RWPE2 (cell line): ENCODE data around the gene HSD17B4.

ENCODE experiments used
- ATAC-seq: fragments of 200-7000 bp; cut with Tn5 transposase; 3 replicates; pipeline ENCODE4 v1.9.1; 2021; ENCODE audit warnings: low read depth
- DNase-seq: peaks from one replicate; pipeline ENCODE4 v3.0.0-alpha.2; 2020; ENCODE audit warnings: low spot score
- H3K27ac ChIP-seq: fragments of 450-650 bp; 2 replicates; pipeline ENCODE4 v1.5.1; 2017; ENCODE audit warnings: mild to moderate bottlenecking; ENCODE audit not compliant: poor library complexity, severe bottlenecking
- H3K27me3 ChIP-seq: fragments of 250-450 bp; sonication (Bioruptor Pico); 2 replicates; pipeline ENCODE4 v1.5.1; 2021; ENCODE audit warnings: mild to moderate bottlenecking, moderate library complexity; ENCODE audit not compliant: insufficient read depth, poor library complexity, severe bottlenecking
- H3K36me3 ChIP-seq: fragments of 250-450 bp; sonication (Bioruptor Pico); 2 replicates; pipeline ENCODE4 v1.5.1; 2020; ENCODE audit warnings: low read depth, mild to moderate bottlenecking, moderate library complexity
- H3K4me1 ChIP-seq: fragments of 250-450 bp; sonication (Bioruptor Pico); 2 replicates; pipeline ENCODE4 v1.5.1; 2021; ENCODE audit warnings: mild to moderate bottlenecking, moderate library complexity; ENCODE audit not compliant: insufficient read depth, poor library complexity, severe bottlenecking
- H3K4me3 ChIP-seq: fragments of 250-450 bp; sonication (Bioruptor Pico); 2 replicates; pipeline ENCODE4 v1.5.1; 2021; ENCODE audit warnings: mild to moderate bottlenecking, moderate library complexity; ENCODE audit not compliant: severe bottlenecking
- H3K9me3 ChIP-seq: fragments of 250-450 bp; sonication (Bioruptor Pico); 2 replicates; pipeline ENCODE4 v1.5.1; 2021; ENCODE audit warnings: mild to moderate bottlenecking, moderate library complexity; ENCODE audit not compliant: severe bottlenecking
- TF ChIP-seq, protein P1 (sequence below): fragments of 450-650 bp; IDR thresholded peaks from one replicate; pipeline ENCODE4 v1.5.1; 2017; ENCODE audit warnings: mild to moderate bottlenecking, moderate library complexity; ENCODE audit not compliant: poor library complexity, severe bottlenecking

HSD17B4 gene, protein sequence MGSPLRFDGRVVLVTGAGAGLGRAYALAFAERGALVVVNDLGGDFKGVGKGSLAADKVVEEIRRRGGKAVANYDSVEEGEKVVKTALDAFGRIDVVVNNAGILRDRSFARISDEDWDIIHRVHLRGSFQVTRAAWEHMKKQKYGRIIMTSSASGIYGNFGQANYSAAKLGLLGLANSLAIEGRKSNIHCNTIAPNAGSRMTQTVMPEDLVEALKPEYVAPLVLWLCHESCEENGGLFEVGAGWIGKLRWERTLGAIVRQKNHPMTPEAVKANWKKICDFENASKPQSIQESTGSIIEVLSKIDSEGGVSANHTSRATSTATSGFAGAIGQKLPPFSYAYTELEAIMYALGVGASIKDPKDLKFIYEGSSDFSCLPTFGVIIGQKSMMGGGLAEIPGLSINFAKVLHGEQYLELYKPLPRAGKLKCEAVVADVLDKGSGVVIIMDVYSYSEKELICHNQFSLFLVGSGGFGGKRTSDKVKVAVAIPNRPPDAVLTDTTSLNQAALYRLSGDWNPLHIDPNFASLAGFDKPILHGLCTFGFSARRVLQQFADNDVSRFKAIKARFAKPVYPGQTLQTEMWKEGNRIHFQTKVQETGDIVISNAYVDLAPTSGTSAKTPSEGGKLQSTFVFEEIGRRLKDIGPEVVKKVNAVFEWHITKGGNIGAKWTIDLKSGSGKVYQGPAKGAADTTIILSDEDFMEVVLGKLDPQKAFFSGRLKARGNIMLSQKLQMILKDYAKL

DNA sequence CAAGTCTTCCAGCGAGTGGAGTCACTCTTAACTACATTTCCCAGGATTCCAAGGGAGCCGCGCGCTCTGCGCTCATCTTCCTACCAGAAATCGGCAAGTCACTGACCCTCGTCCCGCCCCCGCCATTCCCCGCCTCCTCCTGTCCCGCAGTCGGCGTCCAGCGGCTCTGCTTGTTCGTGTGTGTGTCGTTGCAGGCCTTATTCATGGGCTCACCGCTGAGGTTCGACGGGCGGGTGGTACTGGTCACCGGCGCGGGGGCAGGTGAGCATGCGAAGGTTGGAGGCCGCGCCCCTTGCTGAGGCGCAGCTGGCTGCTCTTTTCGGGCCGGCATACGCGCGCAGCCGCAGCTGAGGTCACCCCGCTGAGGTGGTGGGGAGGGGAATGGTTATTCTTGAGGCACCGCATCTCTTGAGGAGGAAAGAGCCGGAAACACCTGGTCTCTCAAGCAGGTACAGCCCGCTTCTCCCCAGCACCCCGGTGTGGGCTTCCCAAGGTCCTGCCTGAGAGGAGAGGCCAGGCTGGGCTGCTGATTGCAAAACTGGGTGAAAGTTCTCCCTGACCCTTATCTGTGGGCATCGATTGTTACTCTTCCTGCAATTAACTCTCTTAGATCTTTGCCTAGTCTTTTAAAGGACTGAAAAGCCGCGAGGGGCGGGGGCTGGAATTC, at the start of gene HSD17B4:
HSD17B4 (plus strand) TSS at position 125 of the 667 bp plus-strand sequence; CDS start at position 204, 79 bp downstream.
- Histone ChIP-seq H3K9me3 (no peaks in the 10 kb centered on the region), H3K4me1 (peaks cover 9% of the 10 kb centered on the region), H3K27me3 (no peaks in the 10 kb centered on the region), H3K4me3 (peak within 1 kb of the TSS; percentile 63), H3K36me3 (peaks cover 3% of the 10 kb centered on the region; the same call in 1 of the 2 replicates), H3K27ac (peak within 1 kb of the TSS; percentile 38)
- TF ChIP-seq, protein P1, sequence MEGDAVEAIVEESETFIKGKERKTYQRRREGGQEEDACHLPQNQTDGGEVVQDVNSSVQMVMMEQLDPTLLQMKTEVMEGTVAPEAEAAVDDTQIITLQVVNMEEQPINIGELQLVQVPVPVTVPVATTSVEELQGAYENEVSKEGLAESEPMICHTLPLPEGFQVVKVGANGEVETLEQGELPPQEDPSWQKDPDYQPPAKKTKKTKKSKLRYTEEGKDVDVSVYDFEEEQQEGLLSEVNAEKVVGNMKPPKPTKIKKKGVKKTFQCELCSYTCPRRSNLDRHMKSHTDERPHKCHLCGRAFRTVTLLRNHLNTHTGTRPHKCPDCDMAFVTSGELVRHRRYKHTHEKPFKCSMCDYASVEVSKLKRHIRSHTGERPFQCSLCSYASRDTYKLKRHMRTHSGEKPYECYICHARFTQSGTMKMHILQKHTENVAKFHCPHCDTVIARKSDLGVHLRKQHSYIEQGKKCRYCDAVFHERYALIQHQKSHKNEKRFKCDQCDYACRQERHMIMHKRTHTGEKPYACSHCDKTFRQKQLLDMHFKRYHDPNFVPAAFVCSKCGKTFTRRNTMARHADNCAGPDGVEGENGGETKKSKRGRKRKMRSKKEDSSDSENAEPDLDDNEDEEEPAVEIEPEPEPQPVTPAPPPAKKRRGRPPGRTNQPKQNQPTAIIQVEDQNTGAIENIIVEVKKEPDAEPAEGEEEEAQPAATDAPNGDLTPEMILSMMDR: peak; percentile 10
- DNase-seq: peak; percentile 95
- ATAC-seq: peak; percentile 95

DNA sequence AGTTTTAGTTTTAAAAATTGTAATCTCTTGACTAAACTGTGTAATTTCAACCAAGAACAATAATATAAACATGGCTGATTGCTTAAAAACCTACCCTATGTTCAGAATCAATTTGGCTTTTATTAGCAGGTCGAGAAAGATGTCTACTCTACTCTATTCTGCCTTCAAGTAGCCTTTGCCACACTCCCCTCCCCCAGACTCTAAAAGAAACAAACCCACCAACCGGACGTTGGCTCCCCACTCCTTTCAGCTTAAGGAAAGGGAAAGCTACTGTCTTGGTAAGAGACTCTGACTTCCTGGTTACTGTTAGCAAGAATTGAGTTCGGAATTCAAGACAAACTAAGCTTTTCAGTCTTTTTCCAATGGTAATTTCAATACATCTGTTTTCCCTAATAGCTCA, 49.7 kb upstream of the HSD17B4 start:
- no peaks in the 10 kb centered on the region for H3K9me3 ChIP-seq
- no peaks in the 10 kb centered on the region for H3K27me3 ChIP-seq
- DNase-seq: no peak
- TF ChIP-seq, protein P1: no peak
- H3K36me3 ChIP-seq: no peaks in the 10 kb centered on the region
- peaks cover 24% of the 10 kb centered on the region for H3K4me1 ChIP-seq
- no peak for ATAC-seq
- no peak overlapping the region for H3K27ac ChIP-seq
- no peak overlapping the region for H3K4me3 ChIP-seq

DNA sequence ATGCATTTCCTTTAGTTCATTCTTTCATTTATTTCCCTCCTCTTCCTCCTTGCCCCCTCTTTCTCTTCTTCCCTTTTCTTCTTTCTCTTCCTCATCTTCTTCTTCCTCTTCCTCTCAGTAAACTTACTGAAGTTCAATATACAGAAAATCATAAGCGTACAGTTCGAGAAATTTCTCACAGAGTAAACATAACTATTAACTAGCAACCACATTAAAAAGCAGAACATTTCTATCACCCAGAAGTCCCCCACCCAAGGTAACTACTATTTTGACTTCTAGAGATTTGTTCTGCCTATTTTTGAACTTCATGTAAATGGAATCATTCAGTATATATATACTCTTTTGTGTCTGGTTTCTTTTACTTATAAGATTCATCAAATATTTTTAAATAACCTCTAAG, 48.3 kb upstream of the HSD17B4 start:
- TF ChIP-seq, protein P1: no peak
- H3K9me3 ChIP-seq: no peaks in the 10 kb centered on the region
- H3K4me3 ChIP-seq: no peak overlapping the region
- H3K36me3 ChIP-seq: no peaks in the 10 kb centered on the region
- DNase-seq (no peak), ATAC-seq (no peak)
- H3K27ac ChIP-seq: no peak overlapping the region
- no peaks in the 10 kb centered on the region for H3K27me3 ChIP-seq
- H3K4me1 ChIP-seq: peaks cover 15% of the 10 kb centered on the region

DNA sequence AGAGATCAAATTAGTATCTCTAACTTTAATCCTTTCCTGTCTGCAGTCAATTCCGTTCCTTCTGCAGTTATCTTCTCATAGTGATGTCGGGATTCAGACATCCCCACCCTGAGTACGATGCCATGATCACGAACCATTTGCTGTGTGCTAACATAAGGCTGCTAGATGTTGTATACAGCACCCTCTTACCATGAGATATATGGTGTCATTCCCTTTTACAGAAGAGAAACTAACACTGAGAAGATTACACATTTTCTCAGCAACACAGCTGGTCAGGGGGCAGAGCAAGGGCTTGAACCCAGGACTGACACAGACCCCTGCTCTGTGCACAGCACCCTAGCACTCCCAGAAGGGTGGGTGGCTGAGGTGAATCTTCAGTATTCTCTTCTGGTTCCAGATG, 46.9 kb upstream of the HSD17B4 start:
- H3K27me3 ChIP-seq: no peaks in the 10 kb centered on the region
- ATAC-seq (no peak), DNase-seq (no peak)
- H3K4me1 ChIP-seq: peaks cover 4% of the 10 kb centered on the region
- H3K36me3 ChIP-seq: no peaks in the 10 kb centered on the region
- H3K4me3 ChIP-seq: no peak overlapping the region
- TF ChIP-seq, protein P1: no peak
- no peak overlapping the region for H3K27ac ChIP-seq
- H3K9me3 ChIP-seq: no peaks in the 10 kb centered on the region
